ENCODE measurements around the gene PEX5L. TPM values are rescaled to one million over a fixed set of nuclear protein-coding genes. Genes with fewer than 3 reads are reported as not detected.

Gene PEX5L
- polyA plus RNA-seq, 3 donors from 2014 or later = not detected

- H3K36me3 Mint-ChIP-seq = no peaks in the 10 kb centered on the region
- H3K4me1 Mint-ChIP-seq = no peaks in the 10 kb centered on the region
- DNase-seq = no peak
- peaks cover 0 to 6% (median 3%) of the 10 kb centered on the region in 6 donors for H3K9me3 Mint-ChIP-seq
- peaks cover 0 to 3% (median 2%) of the 10 kb centered on the region in 3 donors for H3K27me3 Mint-ChIP-seq (ENCODE audit: low read depth in 3 of 3)
- H3K4me3 Mint-ChIP-seq = no peak overlapping the region
- no peak overlapping the region for H3K27ac Mint-ChIP-seq
Observed at GRCh38 chr3:179991883-179992282, 44.9 kb downstream of the PEX5L start.

- no peak overlapping the region for H3K4me3 Mint-ChIP-seq
- H3K9me3 Mint-ChIP-seq = peaks cover 0 to 6% (median 2%) of the 10 kb centered on the region in 6 donors
- no peak for DNase-seq
- H3K36me3 Mint-ChIP-seq = no peaks in the 10 kb centered on the region
- H3K27ac Mint-ChIP-seq = no peak overlapping the region
- no peaks in the 10 kb centered on the region for H3K4me1 Mint-ChIP-seq
- H3K27me3 Mint-ChIP-seq (ENCODE audit: low read depth in 3 of 3) = peaks cover 0 to 3% (median 2%) of the 10 kb centered on the region in 3 donors
Observed at GRCh38 chr3:179991104-179991503, 45.6 kb downstream of the PEX5L start.

- H3K36me3 Mint-ChIP-seq = no peaks in the 10 kb centered on the region
Observed at GRCh38 chr3:179981646-179982045, 55.1 kb downstream of the PEX5L start.

GRCh38 chr3:179977356-179977755 lies 59.4 kb downstream of the PEX5L start:
- no peak overlapping the region for H3K27ac Mint-ChIP-seq
- H3K36me3 Mint-ChIP-seq = no peaks in the 10 kb centered on the region
- DNase-seq = no peak
- peaks cover 0 to 7% (median 0%) of the 10 kb centered on the region in 6 donors for H3K9me3 Mint-ChIP-seq
- peaks cover 0 to 5% (median 5%) of the 10 kb centered on the region in 3 donors for H3K27me3 Mint-ChIP-seq (ENCODE audit: low read depth in 3 of 3)
- H3K4me3 Mint-ChIP-seq = no peak overlapping the region
- H3K4me1 Mint-ChIP-seq = no peaks in the 10 kb centered on the region

More at GRCh38 chr3:179981646-179982045, 55.1 kb downstream of the PEX5L start:
- no peaks in the 10 kb centered on the region for H3K4me1 Mint-ChIP-seq
- peaks cover 0 to 7% (median 0%) of the 10 kb centered on the region in 6 donors for H3K9me3 Mint-ChIP-seq
- peaks cover 0 to 3% (median 2%) of the 10 kb centered on the region in 3 donors for H3K27me3 Mint-ChIP-seq (ENCODE audit: low read depth in 3 of 3)
- no peak for DNase-seq
- H3K4me3 Mint-ChIP-seq = no peak overlapping the region
- H3K27ac Mint-ChIP-seq = no peak overlapping the region

GRCh38 chr3:179973931-179974361 lies 62.8 kb downstream of the PEX5L start:
- H3K27ac Mint-ChIP-seq = no peak overlapping the region
- H3K4me3 Mint-ChIP-seq = no peak overlapping the region

GRCh38 chr3:179972881-179973423 lies 63.8 kb downstream of the PEX5L start:
- H3K4me1 Mint-ChIP-seq = no peaks in the 10 kb centered on the region
- H3K9me3 Mint-ChIP-seq = peaks cover 0 to 7% (median 0%) of the 10 kb centered on the region in 6 donors
- no peak overlapping the region for H3K27ac Mint-ChIP-seq
- no peak overlapping the region for H3K4me3 Mint-ChIP-seq
- H3K36me3 Mint-ChIP-seq = no peaks in the 10 kb centered on the region
- no peak for DNase-seq
- H3K27me3 Mint-ChIP-seq (ENCODE audit: low read depth in 3 of 3) = peaks cover 0 to 5% (median 2%) of the 10 kb centered on the region in 3 donors

More at GRCh38 chr3:179973931-179974361, 62.8 kb downstream of the PEX5L start:
- H3K36me3 Mint-ChIP-seq = no peaks in the 10 kb centered on the region
- H3K4me1 Mint-ChIP-seq = no peaks in the 10 kb centered on the region
- no peak for DNase-seq
- peaks cover 0 to 5% (median 2%) of the 10 kb centered on the region in 3 donors for H3K27me3 Mint-ChIP-seq (ENCODE audit: low read depth in 3 of 3)
- H3K9me3 Mint-ChIP-seq = peaks cover 0 to 7% (median 0%) of the 10 kb centered on the region in 6 donors

GRCh38 chr3:179971280-179971679 lies 65.5 kb downstream of the PEX5L start:
- Mint-ChIP-seq H3K27me3 (ENCODE audit: low read depth in 3 of 3) (peaks cover 0 to 2% (median 2%) of the 10 kb centered on the region in 3 donors), H3K4me1 (no peaks in the 10 kb centered on the region), H3K9me3 (peaks cover 0 to 7% (median 0%) of the 10 kb centered on the region in 6 donors), H3K4me3 (no peak overlapping the region), H3K27ac (no peak overlapping the region), H3K36me3 (no peaks in the 10 kb centered on the region)
- DNase-seq = no peak

- Mint-ChIP-seq H3K27ac (no peak overlapping the region), H3K9me3 (peaks cover 0 to 2% (median 0%) of the 10 kb centered on the region in 6 donors), H3K4me3 (no peak overlapping the region), H3K4me1 (no peaks in the 10 kb centered on the region), H3K27me3 (ENCODE audit: low read depth in 3 of 3) (peaks cover 0 to 2% (median 2%) of the 10 kb centered on the region in 3 donors), H3K36me3 (no peaks in the 10 kb centered on the region)
- DNase-seq = no peak
Observed at GRCh38 chr3:179970746-179971145, 66.0 kb downstream of the PEX5L start.

GRCh38 chr3:179969525-179969924 lies 67.2 kb downstream of the PEX5L start:
- H3K27ac Mint-ChIP-seq = no peak overlapping the region
- H3K27me3 Mint-ChIP-seq (ENCODE audit: low read depth in 3 of 3) = peaks cover 0 to 3% (median 2%) of the 10 kb centered on the region in 3 donors
- peaks cover 0 to under 1% (median 0%) of the 10 kb centered on the region in 6 donors for H3K9me3 Mint-ChIP-seq
- no peak overlapping the region for H3K4me3 Mint-ChIP-seq
- no peaks in the 10 kb centered on the region for H3K36me3 Mint-ChIP-seq
- H3K4me1 Mint-ChIP-seq = no peaks in the 10 kb centered on the region
- DNase-seq = no peak

GRCh38 chr3:179967622-179968021 lies 69.1 kb downstream of the PEX5L start:
- Mint-ChIP-seq H3K27me3 (ENCODE audit: low read depth in 3 of 3) (peaks cover 0 to 2% (median 2%) of the 10 kb centered on the region in 3 donors), H3K9me3 (peaks cover 0 to 3% (median 0%) of the 10 kb centered on the region in 6 donors), H3K36me3 (no peaks in the 10 kb centered on the region), H3K4me3 (no peak overlapping the region), H3K27ac (no peak overlapping the region), H3K4me1 (no peaks in the 10 kb centered on the region)
- DNase-seq = no peak

GRCh38 chr3:179964890-179965289 lies 71.8 kb downstream of the PEX5L start:
- Mint-ChIP-seq H3K36me3 (no peaks in the 10 kb centered on the region), H3K4me1 (peaks cover 2 to 6% of the 10 kb centered on the region in 2 donors), H3K27me3 (ENCODE audit: low read depth in 3 of 3) (peaks cover 2 to 5% (median 2%) of the 10 kb centered on the region in 3 donors), H3K4me3 (no peak overlapping the region), H3K27ac (no peak overlapping the region), H3K9me3 (peaks cover 0 to 5% (median 0%) of the 10 kb centered on the region in 6 donors)
- no peak for DNase-seq

GRCh38 chr3:179962629-179963387 lies 73.9 kb downstream of the PEX5L start:
- Mint-ChIP-seq H3K27ac (no peak overlapping the region), H3K36me3 (no peaks in the 10 kb centered on the region), H3K9me3 (peaks cover 0 to 5% (median 0%) of the 10 kb centered on the region in 6 donors), H3K4me1 (peaks cover 2 to 9% of the 10 kb centered on the region in 2 donors), H3K4me3 (no peak overlapping the region), H3K27me3 (ENCODE audit: low read depth in 3 of 3) (peaks cover 2 to 6% (median 2%) of the 10 kb centered on the region in 3 donors)
- DNase-seq = no peak

- DNase-seq = no peak
- Mint-ChIP-seq H3K4me1 (peaks cover 8 to 20% of the 10 kb centered on the region in 2 donors), H3K9me3 (peaks cover 0 to 5% (median 0%) of the 10 kb centered on the region in 6 donors), H3K27me3 (ENCODE audit: low read depth in 3 of 3) (peaks cover 2 to 6% (median 2%) of the 10 kb centered on the region in 3 donors), H3K4me3 (no peak overlapping the region), H3K36me3 (no peaks in the 10 kb centered on the region), H3K27ac (no peak overlapping the region)
Observed at GRCh38 chr3:179961703-179962078, 75.0 kb downstream of the PEX5L start.

GRCh38 chr3:179961071-179961702 lies 75.5 kb downstream of the PEX5L start:
- no peak overlapping the region for H3K27ac Mint-ChIP-seq
- H3K27me3 Mint-ChIP-seq (ENCODE audit: low read depth in 3 of 3) = peaks cover 2 to 6% (median 2%) of the 10 kb centered on the region in 3 donors
- no peak for DNase-seq
- H3K4me1 Mint-ChIP-seq = peaks cover 8 to 25% of the 10 kb centered on the region in 2 donors
- no peaks in the 10 kb centered on the region for H3K36me3 Mint-ChIP-seq
- H3K9me3 Mint-ChIP-seq = peaks cover 0 to 5% (median 0%) of the 10 kb centered on the region in 6 donors
- no peak overlapping the region for H3K4me3 Mint-ChIP-seq
